ENCODE results near the gene EIF5AL1. TPM values are rescaled to one million over a fixed set of nuclear protein-coding genes. Genes with fewer than 3 reads are reported as not detected.

Gene EIF5AL1
- total and polyA plus RNA-seq, 2 of the 13 experiments (the other 11 are each of a cell fraction or from before 2014, with no cell fraction given) = 0.22 to 0.50 TPM

DNA sequence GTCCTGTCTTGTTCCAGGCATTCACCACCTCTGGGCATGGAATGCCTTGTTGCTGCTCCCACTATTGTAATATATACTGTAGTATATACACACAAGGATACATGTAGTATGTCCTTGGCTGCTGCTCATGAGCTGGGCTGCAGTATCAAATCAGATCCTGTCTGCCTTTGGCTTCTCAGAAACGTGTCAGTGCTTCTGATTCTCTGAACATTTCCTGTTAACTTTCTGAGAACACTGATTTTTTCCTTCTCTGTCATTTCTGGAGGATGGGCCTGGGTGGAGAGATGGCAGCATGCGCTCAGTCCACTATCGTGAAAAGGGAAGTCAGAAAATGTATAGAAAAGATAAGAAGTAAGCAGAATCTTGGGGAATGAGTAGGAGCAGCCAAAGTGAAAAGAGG is 35.6 kb downstream of the EIF5AL1 start (continued):
- TF ChIP-seq, protein P1, sequence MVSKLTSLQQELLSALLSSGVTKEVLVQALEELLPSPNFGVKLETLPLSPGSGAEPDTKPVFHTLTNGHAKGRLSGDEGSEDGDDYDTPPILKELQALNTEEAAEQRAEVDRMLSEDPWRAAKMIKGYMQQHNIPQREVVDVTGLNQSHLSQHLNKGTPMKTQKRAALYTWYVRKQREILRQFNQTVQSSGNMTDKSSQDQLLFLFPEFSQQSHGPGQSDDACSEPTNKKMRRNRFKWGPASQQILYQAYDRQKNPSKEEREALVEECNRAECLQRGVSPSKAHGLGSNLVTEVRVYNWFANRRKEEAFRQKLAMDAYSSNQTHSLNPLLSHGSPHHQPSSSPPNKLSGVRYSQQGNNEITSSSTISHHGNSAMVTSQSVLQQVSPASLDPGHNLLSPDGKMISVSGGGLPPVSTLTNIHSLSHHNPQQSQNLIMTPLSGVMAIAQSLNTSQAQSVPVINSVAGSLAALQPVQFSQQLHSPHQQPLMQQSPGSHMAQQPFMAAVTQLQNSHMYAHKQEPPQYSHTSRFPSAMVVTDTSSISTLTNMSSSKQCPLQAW (CRISPR knock-in tag; IDR thresholded peaks at IDR 0.05) = no peak
- no peak for TF ChIP-seq NFE2 (CRISPR knock-in tag; IDR thresholded peaks at IDR 0.05)

DNA sequence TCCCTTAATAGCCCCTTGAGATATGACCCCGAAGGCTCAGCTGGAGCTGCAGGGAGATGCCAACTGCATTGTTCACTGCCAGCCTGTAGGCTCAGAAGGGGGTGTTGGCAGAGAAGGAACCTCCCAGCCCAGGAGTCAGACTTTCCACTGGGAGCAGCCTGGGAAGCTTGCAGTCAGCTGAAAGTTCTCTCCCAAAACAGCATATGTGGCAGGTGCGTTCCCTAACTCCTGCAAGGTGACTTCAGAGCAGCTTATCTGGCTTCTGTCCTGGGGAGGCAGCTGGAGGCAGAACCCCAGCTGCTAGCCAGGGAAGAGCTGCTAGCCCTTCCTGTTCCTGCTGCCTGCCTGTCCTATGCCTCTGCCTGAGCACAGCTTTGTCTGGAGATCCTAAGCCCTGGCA is 39.8 kb downstream of the EIF5AL1 start:
- CTCF ChIA-PET (ENCODE audit: low intra/inter-chr PET ratio, low total read pairs) = no interaction called here
- in situ Hi-C loops (cut with HindIII; ENCODE audit: extremely low pct_ligation_motif_present, low pct_unique_long_range_greater_than_20kb) (loop anchor here (25.0 kb wide), 1 partner anchor 385 kb away; the partner anchor contains the start of gene SFTPD), intact Hi-C loops (cut with micrococcal nuclease; ENCODE audit: unreplicated experiment) (no loop called here)
- Histone ChIP-seq H3K36me3 (replicated peaks in 1 of 2; ENCODE audit: control insufficient read depth in 1 of 2, insufficient read depth in 2 of 2, low read length in 2 of 2) (no peaks in the 10 kb centered on the region), H3K4me1 (ENCODE audit: insufficient read depth, low read length) (no peaks in the 10 kb centered on the region), H3K9me3 (ENCODE audit: low read length) (no peaks in the 10 kb centered on the region), H3K27me3 (ENCODE audit: control insufficient read depth in 1 of 2, insufficient read depth in 2 of 2, low read length in 2 of 2) (peaks cover 4 to 34% of the 10 kb centered on the region in 2 experiments; a peak in 4 of 5 replicates), H3K79me2 (ENCODE audit: insufficient read depth, low read length) (no peaks in the 10 kb centered on the region), H3K4me3 (replicated peaks in 1 of 3; ENCODE audit: insufficient read depth in 1 of 3, low read depth in 2 of 3, low read length in 3 of 3) (no peak overlapping the region), H2AFZ (ENCODE audit: low read length) (no peak overlapping the region), H3K9ac (ENCODE audit: insufficient read depth, low read depth, low read length) (no peak overlapping the region), H3K27ac (ENCODE audit: extremely low read length, insufficient read depth, low read length) (no peak overlapping the region), H3K4me2 (ENCODE audit: low read depth, low read length) (no peak overlapping the region), H4K20me1 (ENCODE audit: insufficient read depth, low read length) (no peaks in the 10 kb centered on the region)
- FAIRE-seq = no peak
- TF ChIP-seq ZNF589 (CRISPR knock-in tag; conservative IDR thresholded peaks at IDR 0.05) (no peak), RCOR2 (CRISPR knock-in tag; IDR thresholded peaks at IDR 0.05) (no peak), CHCHD3 (CRISPR knock-in tag; IDR thresholded peaks at IDR 0.05) (no peak), ZNF660 (CRISPR knock-in tag; IDR thresholded peaks at IDR 0.05; ENCODE audit: borderline replicate concordance, low read depth) (no peak), ZBTB21 (CRISPR knock-in tag; IDR thresholded peaks at IDR 0.05) (no peak), RXRA (CRISPR knock-in tag; IDR thresholded peaks at IDR 0.05) (no peak), ZNF549 (CRISPR knock-in tag; IDR thresholded peaks at IDR 0.05) (no peak), TCF7L2 (IDR thresholded peaks at IDR 0.05; ENCODE audit: low read depth, low read length) (no peak)
- TF ChIP-seq, protein P2, sequence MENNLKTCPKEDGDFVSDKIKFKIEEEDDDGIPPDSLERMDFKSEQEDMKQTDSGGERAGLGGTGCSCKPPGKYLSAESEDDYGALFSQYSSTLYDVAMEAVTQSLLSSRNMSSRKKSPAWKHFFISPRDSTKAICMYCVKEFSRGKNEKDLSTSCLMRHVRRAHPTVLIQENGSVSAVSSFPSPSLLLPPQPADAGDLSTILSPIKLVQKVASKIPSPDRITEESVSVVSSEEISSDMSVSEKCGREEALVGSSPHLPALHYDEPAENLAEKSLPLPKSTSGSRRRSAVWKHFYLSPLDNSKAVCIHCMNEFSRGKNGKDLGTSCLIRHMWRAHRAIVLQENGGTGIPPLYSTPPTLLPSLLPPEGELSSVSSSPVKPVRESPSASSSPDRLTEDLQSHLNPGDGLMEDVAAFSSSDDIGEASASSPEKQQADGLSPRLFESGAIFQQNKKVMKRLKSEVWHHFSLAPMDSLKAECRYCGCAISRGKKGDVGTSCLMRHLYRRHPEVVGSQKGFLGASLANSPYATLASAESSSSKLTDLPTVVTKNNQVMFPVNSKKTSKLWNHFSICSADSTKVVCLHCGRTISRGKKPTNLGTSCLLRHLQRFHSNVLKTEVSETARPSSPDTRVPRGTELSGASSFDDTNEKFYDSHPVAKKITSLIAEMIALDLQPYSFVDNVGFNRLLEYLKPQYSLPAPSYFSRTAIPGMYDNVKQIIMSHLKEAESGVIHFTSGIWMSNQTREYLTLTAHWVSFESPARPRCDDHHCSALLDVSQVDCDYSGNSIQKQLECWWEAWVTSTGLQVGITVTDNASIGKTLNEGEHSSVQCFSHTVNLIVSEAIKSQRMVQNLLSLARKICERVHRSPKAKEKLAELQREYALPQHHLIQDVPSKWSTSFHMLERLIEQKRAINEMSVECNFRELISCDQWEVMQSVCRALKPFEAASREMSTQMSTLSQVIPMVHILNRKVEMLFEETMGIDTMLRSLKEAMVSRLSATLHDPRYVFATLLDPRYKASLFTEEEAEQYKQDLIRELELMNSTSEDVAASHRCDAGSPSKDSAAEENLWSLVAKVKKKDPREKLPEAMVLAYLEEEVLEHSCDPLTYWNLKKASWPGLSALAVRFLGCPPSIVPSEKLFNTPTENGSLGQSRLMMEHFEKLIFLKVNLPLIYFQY (CRISPR knock-in tag; IDR thresholded peaks at IDR 0.05; ENCODE audit: borderline replicate concordance) = no peak
- POLR2A ChIA-PET = no interaction called here
- no TSS peak for BruUV-seq (replicated peaks)
- no peak for DNase-seq (ENCODE audit: low spot score)
- WGBS (ENCODE audit: low lambda C conversion rate) = 0% methylated on average over 1 of the region's 2 CpGs
- ATAC-seq = no peak
